ENCODE results near the gene LTA4H.

DNA sequence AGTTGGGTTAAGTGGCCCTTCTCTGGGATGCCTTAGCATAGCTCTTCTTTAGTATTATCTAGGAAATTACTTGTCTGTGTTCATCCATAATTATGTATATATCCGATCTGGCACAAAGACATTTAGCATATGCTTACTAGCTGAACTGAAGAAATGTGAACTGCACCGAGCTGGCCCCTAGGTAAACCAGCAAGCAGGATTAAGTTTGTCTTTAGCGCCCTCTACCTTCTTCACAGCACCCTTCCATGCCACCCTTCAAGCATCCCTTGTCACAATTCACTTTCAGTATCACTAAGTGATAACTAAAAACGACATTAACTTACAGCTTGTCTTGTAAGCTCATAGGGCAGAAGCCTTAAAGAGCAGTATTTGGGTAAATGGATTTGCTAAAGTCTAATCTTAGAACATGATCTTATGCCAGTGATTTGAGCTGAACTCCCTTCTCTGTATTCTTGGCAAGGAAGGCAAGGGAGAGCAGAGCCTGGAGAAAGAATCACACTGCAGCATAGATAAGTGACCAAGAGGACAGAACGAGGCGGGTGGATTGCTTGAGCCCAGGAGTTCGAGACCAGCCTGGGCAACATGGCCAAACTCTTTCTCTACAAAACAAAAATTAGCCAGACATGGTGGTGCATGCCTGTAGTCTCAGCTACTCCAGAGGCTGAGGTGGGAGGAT, 36.6 kb downstream of the LTA4H start:
- TF ChIP-seq, protein P1, sequence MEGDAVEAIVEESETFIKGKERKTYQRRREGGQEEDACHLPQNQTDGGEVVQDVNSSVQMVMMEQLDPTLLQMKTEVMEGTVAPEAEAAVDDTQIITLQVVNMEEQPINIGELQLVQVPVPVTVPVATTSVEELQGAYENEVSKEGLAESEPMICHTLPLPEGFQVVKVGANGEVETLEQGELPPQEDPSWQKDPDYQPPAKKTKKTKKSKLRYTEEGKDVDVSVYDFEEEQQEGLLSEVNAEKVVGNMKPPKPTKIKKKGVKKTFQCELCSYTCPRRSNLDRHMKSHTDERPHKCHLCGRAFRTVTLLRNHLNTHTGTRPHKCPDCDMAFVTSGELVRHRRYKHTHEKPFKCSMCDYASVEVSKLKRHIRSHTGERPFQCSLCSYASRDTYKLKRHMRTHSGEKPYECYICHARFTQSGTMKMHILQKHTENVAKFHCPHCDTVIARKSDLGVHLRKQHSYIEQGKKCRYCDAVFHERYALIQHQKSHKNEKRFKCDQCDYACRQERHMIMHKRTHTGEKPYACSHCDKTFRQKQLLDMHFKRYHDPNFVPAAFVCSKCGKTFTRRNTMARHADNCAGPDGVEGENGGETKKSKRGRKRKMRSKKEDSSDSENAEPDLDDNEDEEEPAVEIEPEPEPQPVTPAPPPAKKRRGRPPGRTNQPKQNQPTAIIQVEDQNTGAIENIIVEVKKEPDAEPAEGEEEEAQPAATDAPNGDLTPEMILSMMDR (IDR thresholded peaks at IDR 0.05), result peak; percentile 43 to 65 (median 52)
- TF ChIP-seq POLR2A (IDR thresholded peaks at IDR 0.05), result no peak
- no peak for TF ChIP-seq EP300 (IDR thresholded peaks at IDR 0.05)

Data from tibial nerve (tissue), 4 donors.